Ramos (cell line): ENCODE measurements around the gene KLRF1.
"Not testable (repeated sequence)": the region's sequence is repeated elsewhere in the genome, so short reads cannot be mapped to it uniquely, and the experiment has no call there.

Experiments used
- in situ Hi-C: fragments of 300-500 bp; cut with MboI; formaldehyde crosslinking; loops from one replicate; pipeline ENCODE4 v1.14.3; 2022; ENCODE audit warnings: low sequenced_read_pairs; ENCODE audit not compliant: unreplicated experiment

Gene KLRF1

DNA sequence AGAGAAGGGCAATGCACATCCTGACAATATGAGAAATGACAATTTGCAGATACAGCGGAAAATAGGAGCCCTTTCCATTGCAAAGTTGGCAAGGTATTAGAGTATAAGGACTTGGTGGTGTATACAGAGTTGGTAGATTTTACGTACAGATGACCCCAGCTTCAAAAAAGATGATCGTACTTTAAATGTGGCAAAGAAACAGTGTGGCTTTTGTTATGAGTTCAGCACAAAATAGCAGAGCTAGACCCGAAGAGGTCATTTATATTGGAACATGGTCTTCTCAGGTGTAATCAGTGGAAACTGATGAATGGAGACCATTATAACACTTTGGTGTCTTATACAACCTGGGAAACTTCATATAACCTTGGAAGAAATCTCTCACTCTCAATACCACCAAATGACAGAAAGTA lies 39.6 kb downstream of the KLRF1 start:
- in situ Hi-C loops, result no loop called here

DNA sequence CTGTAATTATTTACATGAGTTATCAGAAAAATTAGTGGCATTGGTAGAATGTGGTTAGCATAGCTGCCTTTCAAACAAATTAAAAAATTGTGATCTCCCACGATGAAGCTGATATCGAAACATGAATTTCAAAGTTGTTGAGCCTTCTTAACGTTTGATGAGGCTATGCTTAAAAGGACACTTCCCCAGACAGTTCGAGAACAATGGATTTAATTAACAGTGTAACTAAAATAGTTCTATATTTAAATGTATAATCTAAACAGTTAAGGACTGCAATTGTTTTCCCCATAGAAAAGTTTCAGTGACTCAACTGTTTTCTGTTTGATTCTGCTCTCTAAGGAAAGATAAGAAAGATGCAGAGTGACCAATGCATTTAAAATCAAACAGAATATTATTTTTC lies 40.2 kb downstream of the KLRF1 start:
- in situ Hi-C loops, result no loop called here

DNA sequence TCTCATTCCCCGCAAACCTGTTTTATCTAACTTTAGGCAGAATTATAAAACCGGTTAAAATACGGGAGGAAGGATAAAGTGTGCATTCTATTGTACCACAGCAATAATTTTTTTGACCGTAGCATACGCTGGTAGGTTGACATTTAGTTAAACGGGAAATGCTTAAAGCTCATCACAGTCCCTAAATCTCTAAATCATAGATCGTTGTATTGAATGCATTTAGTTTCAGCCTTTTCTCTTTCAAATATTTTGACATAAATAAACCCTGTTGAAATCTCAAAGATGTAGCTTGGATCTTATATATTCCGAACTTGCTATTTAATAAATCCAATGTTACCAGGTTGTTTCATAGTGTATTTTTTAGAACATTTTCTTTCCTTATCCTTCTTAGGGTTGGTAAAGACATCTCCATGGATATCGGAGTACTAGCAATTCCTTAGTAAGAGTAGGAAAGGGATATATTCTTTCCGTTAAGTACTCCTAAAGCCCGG lies 41.1 kb downstream of the KLRF1 start:
- in situ Hi-C loops, result no loop called here

DNA sequence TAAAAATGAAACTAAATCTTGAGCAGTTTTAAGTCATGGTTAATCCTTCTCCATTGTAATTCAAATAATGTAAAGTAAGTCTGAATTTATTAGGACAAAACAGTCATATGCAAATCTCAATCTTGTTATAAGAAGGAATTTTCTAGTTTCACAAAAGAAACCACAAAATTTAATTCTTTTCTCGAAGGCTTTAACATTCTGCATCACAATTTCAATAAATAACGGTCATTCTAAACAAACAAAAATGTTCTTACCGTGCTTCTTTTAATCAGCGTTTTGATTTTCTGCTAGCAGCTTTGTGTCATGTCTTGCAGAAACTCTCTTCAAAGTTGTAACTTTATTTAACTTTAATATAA lies 41.6 kb downstream of the KLRF1 start:
- in situ Hi-C loops, result no loop called here

DNA sequence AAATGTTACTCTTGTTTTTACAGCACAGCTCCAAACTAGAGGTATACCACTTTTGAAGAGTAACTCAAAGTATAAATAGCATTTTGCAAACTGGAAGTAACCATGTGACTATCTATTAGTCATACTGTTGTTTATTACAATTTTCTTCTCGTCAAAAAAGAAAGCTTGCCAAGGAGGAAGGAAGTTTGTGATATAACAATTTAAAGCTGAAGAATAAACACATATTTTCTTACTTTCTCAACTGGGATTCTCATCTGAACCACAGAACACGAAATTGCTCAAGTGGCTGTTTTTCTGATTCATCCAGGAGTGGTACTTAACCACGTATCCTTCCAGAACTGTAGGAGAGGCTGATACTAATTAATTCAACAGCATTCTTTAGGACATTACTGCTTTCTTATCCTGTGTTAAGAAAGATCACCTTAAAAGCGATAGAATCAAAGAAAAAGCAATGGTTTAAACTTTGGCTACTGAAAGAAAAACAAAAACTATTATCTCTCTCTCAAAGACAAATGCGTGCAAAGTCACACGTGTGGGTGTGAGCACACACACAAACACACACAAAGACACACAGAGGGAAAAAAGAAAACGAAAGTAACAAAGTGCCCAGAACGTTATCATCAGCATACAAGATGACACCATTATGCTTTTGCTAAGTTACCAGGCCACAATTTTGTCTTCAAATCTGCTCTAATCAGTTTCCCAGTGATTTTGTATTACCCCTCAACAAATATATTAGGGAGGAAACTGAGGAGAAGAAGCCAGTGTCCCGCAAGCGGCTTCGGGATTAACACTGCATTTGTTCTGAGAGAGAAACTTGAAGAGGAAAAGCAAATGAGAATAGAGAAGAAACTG lies 42.3 kb downstream of the KLRF1 start, which contains the start of gene CLEC2B:
Gene CLEC2B (minus strand): TSS at position 48 of the 855 bp plus-strand sequence.
- in situ Hi-C loops, result no loop called here

DNA sequence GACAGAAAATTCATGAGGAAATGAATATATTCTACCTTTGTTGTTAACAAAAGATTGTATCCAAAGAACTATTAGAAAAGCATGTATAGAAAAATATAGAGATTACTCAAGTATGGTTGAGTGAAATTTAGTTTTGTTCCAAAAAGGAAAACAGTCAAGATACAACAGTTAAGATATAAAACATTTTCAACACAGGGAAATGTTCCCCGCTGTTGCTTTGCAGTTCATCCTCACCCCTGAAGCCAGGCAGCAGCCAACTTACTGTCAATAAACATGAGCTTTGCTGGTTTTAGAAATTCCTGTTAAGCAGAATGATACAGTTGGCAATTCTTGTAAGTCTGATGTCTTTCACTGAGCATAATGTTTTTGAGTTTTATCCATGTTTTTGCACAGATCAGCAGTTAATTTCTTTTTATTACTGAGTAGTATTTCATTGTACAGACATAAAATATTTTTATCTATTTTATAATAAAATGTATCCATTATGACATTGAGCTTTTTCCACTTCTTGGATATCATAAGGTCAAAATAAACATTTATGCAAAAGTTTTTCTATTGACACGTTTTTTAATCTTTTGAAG lies 43.1 kb downstream of the KLRF1 start:
- in situ Hi-C loops, result no loop called here

DNA sequence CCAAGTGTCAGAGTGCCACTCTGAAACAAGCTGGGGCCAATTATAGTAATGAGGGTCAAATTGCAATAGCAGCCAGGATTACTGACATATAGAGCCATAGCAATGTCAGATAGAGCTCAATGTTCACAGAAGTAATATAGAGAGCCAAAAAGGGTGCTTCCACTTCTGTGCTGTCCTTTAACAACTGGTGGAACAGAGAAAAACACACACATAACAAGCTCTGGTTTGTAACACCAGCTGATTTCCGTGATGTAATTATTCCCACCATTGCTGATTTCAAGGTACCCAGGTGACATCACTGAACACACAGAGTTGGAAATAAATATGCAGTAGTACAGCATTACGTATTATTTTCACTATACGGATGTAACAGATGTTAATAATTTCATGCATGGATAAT lies 44.9 kb downstream of the KLRF1 start:
- in situ Hi-C loops, result no loop called here

DNA sequence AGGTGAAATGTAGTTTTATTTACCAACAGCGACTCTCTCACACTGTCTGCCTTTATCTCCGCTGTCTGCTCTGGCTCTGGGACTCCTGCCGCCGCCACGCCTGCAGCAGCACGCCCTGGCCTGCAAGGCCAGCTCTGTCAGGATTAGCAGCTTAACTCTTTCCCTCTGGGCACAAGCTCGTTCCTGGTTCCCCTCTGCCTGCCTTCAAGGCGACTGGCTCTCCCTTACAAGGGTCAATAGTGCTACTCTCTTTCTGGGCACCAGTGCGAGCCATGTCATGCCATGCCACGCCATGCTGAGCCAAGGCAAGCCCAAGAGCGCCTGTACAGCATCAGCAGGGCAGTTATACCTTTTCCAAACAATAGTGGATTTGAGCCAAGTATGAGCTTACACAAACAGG lies 45.5 kb downstream of the KLRF1 start:
- in situ Hi-C loops, result no loop called here

DNA sequence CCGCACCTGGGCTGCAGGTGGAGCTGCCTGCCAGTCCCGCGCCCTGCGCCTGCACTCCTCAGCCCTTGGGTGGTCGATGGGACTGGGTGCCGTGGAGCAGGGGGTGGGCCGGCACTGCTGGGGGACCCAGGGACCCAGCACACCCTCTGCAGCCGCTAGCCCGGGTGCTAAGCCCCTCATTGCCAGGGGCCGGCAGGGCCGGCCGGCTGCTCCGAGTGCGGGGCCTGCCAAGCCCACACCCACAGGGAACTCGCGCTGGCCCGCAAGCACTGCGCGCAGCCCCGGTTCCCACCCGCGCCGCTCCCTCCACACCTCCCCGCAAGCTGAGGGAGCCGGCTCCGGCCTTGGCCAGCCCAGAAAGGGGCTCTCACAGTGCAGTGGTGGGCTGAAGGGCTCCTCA lies 48.8 kb downstream of the KLRF1 start:
- in situ Hi-C loops, result not testable (repeated sequence)

DNA sequence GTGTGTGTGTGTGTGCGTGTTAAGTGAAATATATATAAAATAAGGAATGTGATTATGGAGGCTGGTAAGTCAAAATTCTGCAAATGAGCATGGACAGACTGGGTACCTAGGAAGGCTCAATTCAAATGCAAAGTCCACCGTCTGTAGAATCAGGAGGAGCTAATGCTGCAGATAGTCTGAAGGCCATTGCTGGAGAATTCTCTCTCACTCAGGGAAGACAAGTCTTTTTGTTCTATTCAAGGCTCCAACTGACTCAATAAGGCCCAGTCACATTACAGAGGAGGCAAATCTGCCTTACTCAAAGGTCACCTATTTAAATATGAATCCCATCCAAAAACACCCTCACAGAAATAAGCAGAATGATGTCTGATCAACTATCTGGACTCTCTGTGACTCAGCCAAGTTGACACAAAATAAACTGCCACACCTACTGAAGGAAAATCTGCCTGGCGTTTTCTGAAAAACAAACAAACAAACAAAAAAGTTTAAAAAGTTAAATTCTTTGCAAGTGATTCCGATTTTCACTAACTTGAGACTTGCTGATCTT lies 53.3 kb downstream of the KLRF1 start:
- in situ Hi-C loops, result no loop called here

DNA sequence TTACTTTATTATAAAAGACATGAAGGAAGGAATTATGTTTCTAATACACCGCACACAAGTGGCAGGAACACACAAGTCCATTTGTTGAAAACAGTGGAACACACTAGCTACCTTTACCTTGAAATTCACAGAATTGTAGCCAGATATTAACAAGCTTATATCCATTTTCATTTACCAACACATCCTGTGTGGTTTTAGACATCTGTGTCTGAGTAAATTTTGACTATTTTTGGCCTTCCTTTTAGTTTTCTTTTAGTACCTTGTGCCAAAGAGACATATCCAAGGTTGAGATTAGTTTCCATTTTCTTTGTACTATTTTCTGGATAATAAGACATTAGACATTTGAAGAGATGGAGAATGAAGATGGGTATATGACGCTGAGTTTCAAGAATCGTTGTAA lies 54.0 kb downstream of the KLRF1 start, which contains the start of gene KLRF2:
Gene KLRF2 (plus strand): TSS at position 244 of the 400 bp plus-strand sequence. CDS start 107 bp downstream, at position 351.
- in situ Hi-C loops, result no loop called here

DNA sequence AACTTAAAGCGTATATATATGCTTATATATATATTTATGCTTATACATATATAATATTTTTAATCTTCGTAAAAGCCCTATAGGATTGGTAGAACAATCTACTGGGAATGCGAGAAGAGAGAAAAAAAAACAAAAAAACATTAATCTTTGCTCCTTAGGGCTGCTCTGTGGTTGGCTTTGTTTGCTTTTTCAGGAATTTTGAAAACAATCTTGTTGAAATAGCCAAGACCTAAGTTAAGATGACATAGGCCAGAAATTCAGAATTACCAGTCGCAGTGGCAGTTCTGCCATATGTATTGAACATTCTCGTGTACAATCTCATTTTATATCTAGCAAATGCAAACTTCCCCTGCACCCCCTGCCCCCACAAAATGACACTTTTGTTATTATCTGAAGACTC lies 54.7 kb downstream of the KLRF1 start:
- in situ Hi-C loops, result no loop called here

DNA sequence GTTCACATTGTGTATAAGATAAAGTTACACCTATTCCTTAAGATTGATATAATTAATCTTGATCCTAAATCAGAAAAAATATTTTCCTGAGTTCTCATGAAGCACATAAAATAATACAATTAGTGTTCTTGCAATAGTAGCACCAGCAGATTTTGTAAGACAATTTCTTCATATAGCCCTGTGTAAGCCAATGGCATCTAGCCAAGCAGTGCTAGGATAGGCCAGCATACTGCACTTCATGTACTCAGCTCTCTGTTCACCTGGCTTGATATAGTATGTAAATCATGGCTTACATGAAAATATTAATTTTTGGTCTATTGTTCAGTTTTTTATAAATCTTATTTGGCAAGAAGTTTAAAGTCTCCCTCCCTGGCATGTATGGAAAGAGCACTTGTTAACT lies 55.9 kb downstream of the KLRF1 start:
- in situ Hi-C loops, result no loop called here

DNA sequence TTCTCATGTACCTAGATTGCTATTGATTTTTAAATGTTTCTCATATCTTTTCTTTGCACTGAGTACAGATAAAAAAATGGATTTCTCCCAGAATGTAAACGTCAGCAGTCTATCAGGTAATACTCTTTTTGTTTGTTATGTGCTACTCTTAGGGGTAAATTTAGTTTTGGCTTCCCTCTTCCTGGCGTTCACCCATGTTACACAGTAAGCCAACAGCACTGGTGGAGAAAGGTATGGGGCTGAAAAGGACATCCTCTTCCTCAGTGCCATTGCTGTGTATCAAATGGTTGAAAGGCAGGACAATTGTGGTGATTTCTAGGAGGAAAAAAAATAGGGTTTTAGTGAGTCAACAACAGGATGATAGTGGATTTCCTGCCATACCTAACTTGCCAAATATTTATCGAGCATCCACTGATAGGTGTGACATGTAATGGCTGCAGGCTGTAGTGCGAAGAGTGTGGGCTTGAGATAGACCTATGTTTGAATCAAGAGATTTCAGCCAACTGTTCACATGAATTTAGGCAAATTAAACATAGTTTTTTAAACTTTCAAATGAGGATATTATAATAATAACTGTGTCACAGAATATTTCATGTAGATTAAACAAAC lies 61.5 kb downstream of the KLRF1 start:
- in situ Hi-C loops, result no loop called here
